HG03103 (cell line): ENCODE results near the gene WDR45B.

Source experiments
- ATAC-seq: cut with Tn5 transposase; IDR thresholded peaks from one replicate; pipeline ENCODE4 v1.9.1; 2021; ENCODE audit warnings: low read depth; ENCODE audit not compliant: unreplicated experiment

WDR45B gene

DNA sequence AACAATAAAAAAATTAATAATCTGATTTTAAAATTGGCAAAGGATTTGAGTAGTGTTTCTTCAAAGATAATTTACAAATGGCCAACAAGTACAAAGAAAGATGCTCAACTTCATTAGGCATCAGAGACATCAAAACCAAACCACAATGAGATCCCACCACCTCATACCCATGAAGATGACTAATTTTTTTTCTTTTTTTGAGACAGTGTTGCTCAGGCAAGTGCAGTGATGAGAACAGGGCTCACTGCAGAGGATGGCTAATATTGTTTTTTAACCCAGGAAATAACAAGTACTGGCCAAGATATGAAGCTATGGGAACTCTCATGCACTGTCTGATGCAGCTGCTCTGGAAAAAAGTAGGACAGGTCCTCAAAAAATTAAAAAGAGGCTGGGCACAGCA, 14.9 kb downstream of the WDR45B start:
- ATAC-seq, result no peak

DNA sequence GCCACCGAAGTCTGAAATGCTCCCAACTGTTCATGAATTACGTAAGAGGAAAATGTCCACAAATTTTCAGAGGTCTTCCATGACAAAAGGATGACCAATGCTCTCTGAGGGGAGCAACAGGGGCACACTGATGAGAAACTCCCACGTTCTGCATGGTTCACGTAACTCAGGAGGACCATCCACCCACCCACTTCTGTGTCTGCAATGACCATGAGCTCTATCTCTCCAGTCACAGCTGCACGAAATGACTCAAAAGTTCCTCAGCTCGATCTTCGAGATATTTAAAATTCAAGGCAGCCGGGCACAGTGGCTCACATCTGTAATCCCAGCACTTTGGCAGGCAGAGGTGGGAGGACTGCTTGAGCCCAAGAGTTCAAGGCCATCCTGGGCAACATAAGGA, 15.8 kb downstream of the WDR45B start:
- no peak for ATAC-seq

DNA sequence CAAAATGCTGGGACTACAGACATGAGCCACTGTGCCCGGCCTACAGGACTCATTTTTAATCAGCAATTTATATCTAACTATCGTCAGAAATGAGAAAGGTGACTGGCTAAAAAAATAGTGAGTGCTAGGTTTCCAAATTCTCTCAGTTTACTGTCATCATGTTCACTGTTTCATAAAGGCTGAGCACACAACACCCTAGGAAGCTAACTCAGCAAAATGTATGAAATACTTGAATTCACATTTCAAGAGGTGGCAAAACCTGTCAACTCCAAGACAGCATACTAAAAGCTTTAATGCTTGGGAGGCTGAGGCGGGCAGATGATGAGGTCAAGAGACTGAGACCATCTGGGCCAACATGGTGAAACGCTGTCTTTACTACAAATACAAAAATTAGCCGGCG, 16.7 kb downstream of the WDR45B start:
- no peak for ATAC-seq

DNA sequence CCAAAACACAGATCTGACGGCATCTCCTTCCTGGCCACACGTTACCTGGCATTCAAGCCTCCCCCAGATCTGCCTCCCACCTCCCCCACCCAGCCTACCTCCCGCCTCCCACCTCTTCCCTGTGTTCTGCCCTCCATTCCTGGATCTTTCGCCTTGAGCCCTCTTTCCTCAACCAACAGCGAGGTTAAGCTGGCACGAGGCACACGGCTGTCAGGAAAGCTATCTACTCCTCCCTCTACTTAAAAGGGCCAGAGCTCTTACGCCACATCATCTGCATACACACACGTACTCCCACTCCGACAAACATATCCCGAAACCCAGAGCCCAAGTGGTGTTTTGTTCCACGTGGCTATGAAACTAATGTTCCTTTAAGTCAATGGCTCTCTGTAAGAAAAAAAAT, 18.0 kb downstream of the WDR45B start:
- no peak for ATAC-seq

DNA sequence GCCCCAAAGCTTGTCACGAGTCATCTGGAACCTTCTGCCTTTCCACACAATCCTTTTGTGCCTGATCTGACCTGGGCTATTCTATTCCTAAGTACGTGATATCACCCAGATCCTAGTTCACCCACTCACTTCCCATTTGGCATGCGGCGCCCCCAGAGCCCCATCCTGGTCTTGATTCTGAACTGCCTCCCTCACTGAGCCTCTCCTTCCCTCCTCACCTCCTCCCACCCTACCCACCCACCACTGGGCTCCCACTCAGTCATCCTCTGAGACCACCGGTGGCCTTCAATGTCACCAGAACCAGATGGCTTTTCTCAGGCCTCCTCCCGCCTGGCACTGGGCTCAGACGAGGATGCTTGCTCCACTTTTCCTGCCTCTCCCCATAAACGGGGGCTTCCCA, 18.5 kb downstream of the WDR45B start:
- ATAC-seq, result no peak

DNA sequence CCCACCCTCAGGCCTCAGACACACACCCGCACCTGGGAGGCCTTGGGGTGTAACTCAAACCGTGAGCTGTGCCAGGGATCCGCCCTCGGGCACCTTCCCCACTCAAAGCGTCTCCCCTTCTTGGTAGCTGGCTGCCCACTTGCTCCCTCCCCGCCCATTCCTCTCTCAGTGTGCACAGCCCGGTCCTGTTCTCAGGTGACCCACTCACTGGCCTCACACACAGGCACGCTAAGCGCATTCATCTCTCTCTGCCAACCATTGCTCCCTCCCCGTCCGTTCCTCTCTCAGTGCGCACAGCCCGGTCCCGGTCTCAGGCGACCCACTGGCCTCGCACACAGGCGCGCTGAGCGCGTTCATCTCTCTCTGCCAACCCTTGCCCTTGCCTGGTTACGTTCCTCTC, 20.8 kb downstream of the WDR45B start:
- no peak for ATAC-seq

DNA sequence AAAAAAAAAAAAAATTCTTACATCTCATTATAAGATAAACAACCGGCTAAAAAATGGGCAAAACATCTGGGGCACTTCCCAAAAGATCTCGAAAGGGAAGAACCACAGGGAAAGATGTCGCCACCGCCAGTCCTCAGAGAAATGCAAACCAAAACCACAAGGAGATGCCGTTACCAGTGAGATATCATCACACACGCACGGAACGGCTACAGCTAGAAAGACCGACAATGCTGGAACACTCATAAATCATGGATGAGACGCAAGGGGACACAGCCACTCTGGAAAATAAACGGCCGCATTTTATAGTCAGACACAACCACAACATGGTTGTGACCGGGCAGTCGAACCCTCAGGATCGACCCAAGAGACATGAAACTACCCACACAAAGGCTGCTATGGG, 24.5 kb downstream of the WDR45B start:
- no peak for ATAC-seq

DNA sequence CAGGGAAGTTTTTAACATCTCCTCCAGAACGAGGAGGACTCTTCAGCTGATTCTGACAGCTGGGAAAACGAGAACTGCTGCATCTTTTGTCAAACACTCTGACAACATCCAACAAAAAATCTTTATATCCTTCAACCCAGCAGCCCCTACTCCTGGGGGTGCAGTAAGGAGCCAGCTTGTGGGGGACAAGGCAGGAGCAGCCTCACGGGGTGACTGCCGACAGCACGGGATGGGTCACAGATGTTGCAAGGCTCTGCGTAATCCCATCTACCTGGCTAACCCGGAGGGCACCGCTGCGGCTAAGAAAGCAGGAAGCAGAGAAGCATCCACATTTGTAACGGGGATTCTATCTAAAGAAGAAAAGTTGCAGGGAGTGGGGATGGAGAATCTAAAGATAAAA, 28.6 kb downstream of the WDR45B start:
- ATAC-seq, result no peak

DNA sequence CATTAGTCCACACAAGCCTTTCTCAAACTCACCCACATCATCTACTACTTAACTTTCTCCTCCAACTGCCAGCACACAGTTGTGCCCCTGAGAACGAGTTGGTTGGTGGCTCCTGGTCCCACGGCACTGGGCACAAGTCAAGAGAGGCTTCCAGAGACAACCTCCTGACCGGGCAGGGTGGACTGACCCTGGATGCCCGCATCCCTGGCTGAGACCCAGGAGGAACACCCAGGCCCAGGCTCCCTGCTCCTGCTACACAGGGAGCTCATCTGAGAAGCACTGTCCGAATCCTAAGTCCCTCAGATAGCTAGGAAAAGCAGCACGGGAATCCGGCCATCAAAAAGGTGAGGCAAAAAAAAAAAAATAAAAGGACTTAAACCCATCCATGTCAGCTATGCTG, 29.0 kb downstream of the WDR45B start:
- ATAC-seq, result no peak

DNA sequence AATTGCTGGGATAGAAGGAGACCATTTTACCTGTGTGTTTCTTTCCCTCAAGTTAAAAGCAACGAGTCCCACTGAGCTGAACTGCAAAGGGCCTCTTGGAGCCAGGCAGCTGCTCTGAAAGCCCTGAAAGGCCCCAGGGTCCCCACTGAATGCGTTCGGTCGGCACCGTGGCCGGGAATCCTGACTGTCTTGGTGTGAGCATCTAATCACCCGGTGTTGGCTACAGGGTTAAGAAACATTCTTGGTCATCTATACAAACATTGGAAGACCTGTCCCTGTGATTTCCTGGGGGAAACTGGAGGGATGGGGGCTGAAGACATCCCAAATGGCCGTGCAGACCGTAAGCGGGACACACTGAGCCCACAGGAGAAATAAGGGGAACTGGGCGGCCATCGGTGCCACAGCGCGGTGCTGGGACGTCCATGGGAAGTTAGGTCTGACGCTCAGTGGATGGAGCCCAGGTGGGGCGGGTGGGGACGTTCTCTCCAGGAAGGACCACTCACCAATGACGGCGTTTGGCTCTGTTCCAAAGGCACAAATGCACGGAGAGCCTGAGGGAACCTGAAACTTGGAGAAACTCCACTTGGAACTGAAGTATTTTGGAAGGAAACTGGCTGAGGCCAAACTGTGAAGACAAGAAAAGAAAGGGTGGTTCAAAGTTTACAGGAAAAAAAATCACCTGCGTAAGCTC, 32.1 kb downstream of the WDR45B start:
- no peak for ATAC-seq

DNA sequence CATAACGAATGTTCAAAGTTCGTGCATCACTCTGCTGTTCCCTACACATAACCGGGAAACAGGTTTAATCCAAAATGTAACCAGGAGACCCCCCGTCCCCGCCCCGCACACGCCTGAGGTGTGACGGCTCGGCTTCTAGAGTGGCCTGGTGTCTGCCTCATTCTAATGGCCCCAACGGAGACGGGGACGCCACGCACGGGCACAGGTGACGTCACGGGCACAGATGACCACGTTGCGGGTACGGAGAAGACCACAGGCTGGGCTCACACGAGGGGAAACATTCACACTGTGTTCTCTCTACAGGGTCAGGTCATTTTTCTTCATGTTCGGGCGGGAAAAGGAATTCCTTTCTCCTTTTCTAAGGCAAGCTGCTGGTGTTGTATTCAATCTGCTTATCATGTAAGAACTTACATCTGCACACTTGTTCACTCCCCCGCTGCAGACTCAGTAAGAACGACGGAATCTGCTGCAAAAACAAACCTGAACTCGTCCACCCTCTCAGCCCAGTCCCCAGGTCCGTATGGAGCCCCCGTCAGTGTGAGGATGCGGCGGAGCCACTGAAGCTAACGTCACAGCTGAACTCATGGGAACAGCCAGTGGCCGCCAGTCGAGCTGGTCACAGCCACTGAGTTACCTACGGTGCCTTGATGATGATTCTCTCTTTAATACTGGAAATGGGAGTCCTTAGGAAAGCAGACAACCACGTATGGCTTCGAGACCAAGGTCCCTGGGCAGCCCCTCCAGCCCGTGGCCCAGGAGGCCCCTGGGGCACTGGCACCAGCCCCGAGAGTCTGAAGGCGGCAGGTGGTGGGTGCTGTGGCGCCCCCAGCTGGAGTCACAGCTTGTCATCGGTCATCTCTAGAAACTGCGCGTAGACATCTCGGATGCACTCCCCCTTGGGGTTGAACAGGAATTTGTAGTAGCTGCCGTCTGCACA, 32.9 kb downstream of the WDR45B start:
- ATAC-seq, result no peak

DNA sequence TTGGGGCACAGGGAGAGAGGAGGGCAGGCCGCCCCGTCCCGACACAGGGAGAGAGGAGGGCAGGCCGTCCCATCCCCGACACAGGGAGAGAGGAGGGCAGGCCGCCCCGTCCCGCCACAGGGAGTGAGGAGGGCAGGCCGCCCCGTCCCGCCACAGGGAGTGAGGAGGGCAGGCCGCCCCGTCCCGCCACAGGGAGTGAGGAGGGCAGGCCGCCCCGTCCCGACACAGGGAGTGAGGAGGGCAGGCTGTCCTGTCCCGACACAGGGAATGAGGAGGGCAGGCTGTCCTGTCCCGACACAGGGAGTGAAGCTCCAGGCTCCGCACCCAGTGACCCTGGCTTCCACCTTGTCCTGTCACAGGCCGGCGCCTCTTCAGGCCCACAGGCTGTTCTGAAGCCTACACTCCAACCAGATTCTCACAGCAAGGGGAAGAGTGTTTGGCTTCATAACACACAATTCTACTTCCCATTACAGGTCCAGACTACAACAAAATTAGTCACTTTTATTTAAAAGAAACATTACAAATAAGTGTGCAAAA, 34.1 kb downstream of the WDR45B start:
- no peak for ATAC-seq

DNA sequence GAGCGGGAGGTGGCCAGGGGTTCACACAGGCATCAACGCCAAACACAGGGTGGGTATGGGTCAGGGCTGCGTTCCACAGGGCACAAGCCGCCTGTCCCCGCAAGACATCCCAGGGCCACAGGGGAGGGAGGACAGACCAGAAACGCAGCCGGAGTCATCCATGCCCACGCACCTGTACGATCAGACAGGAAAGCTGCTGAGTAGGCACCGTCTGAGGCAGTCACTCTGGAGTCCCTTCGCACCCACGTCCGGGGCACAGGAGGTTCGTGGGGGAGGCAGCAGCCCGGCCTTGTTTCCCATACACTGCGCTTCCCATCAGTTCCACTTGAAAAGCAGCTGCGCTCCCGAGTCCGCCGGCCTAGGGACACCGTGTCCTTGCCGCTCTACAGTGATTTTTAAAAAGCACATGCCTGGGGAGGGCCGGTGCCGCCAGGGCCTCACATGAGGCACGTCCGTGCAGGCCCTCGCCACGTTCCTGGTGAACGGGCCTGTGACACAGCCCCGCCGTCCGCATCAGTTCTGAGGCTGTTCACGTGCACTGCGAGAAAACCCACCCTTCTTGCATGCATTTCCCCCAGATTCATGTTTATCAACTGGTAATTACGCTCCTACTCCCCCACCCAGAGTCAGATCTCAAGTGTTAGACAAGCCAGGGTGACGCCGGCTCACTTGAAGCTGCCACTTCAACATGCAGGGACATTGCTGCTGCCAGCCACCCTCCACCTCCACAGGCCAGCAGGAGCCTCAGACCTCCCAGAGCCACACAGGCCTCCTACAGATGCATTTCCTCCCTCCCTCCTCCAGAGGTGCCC, 34.8 kb downstream of the WDR45B start:
- no peak for ATAC-seq

DNA sequence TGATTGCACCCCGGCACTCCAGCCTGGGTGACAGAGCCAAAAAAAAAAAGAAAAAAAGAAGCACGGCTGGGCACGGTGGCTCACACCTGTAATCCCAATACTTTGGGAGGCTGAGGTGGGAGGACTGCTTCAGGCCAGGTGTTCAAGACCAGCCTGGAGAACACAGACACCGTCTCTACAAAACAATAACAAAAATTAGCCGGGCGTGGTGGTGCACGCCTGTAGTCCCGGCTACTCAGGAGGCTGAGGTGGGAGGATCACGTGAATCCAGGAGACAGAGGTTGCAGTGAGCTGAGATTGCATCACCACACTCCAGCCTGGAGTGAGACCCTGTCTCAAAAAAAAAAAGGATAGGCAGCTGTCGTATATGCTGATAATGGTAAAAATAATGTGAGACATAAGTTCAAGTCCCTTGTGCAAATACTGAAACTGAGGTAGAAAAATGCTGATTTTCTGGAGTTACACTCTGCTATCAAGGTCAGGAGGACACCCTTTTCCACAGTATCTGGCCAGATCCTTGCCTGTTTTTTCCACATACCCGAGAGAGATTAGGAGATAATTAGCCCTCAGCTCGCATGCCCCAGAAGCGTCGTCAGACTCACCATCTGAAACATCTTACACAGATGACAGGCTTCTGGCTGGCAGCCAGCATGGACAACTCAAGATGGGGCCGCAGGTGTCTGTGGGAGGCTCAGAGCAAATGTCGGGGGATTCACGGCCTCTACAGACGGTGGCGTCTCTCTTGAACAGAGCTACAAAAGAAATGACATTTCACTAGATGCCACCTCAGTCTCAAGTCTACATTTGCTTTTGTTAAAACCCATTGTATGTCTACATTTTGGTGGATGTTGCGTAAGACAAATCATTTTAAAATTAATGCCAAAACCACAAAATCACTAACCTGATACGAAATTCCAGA, 36.8 kb downstream of the WDR45B start:
- no peak for ATAC-seq

DNA sequence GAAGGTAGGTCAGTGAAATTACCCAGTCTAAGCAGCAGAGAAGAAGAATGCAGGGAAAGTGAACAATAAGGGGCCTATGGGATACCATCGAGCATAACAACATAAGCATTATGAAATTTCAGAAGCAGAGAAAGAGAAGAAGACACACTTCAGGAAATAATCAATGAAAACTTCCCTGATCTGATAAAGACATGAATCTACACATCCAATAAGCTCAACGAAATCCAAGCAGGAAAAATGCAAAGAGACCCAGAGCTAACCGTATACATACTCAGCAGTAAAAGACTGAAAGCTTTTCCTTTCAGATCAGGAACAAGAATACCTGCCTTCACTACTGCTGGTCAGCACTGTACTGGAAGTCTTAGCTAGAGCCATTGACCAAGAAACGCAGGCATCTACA, 38.6 kb downstream of the WDR45B start:
- no peak for ATAC-seq

DNA sequence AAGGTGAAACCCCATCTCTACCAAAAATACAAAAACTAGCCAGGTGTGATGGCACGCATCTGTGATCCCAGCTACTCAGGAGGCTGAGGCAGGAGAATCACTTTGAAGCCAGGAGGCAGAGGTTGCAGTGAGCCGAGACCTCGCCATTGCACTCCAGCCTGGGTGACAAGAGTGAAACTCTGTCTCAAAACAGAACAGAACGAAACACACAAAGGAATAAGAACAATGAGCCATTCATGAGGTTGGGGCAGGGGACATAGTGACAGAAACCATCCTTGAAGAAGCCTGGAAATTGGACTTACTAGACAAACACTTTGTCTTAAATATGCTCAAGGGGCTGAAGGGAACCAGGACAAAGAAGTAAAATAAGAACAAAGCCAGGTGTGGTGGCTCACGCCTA, 39.4 kb downstream of the WDR45B start:
- no peak for ATAC-seq

DNA sequence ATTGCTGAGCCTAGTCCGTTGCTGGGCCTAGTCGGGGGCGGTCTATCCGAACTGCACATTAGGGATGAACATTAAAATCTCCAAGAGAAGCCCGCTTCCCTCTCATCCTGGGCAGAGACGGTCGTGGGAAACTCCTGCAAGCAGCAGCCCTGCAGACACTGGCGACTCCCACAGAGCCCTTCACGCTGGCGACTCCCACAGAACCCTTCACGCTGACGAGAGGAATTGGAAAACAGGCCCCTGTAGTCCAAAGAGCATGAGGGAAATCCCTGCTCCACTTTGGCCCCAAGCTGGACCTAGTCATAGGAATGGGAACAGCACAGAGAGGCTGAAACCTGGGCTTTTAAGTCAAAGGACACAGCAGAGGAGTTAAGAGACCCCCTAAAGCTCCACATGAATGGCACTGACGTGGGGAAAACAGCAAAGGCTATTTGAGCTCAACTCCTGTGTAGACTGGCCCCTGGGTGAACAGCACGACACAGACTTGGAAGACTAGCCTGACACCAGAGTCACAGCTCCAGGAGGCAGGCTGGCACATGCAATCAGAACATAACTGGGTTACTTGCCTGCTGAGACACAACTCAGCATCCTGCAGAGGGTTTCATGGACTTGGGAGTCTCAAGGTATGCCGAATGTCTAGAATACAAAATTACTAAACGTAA, 42.2 kb downstream of the WDR45B start:
- no peak for ATAC-seq

DNA sequence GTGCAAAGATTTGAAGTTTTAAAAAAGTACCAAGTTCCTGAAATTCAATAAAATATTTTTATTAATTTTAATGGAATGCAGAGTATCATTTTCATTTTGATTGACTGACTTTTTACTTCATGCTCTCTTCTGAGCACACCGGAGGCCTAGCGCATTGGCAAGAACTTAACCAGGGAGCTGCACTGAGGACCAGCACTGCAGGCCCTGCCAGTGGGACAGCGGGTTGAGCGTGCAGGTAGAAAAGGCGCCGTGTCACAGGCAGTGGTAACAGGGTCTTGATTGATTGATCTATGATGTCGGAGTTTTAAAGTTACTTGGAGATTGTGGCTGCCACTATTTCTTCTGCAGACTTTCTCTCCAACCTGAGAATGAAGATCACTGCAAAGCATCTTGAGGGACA, 43.7 kb downstream of the WDR45B start:
- ATAC-seq, result no peak

DNA sequence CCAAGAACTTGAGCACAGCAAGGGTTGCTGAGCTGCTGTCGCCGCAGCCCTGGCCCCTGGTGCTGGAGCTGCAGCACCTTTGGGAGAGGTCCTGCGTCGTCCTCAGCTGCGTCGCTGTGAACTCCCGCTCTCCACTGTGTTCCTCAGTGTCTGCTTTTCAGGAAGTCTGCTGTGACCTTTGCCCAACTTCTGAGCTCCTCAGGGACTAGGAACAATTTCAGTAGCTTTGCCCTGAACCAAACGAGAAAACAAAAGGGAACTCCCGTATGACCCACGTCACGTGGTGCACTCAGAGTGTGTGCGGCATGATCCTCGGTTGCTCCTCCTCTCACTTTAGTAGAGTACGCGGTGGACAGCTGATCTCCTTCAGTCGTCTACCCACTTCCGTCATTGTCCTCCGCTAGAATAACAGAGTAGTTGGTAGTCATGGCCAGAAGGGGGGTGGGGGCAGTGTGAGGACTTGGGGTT, 44.2 kb downstream of the WDR45B start:
- no peak for ATAC-seq
